Sigmoid colon (tissue), 7 donors: Measurements from ENCODE around the gene SDK1. TPM values are rescaled to one million over a fixed set of nuclear protein-coding genes. Genes with fewer than 3 reads are reported as not detected.

ENCODE experiments used
- DNase-seq: peaks from one replicate; pipeline ENCODE4 v3.0.0-alpha.2; 2019
- H3K27ac ChIP-seq, 4 donors: fragments of 200-600 bp; sonication (generic); one replicate each; pipeline ENCODE4 v1.5.1; 2016 to 2019; ENCODE audit warnings: mild to moderate bottlenecking in 1 of 4
- H3K27me3 ChIP-seq, 3 donors: fragments of 200-600 bp; sonication (generic); one replicate each; pipeline ENCODE4 v1.5.1; 2019; ENCODE audit warnings: mild to moderate bottlenecking in 1 of 3
- H3K36me3 ChIP-seq, 4 donors: fragments of 200-600 bp; sonication (generic); one replicate each; pipeline ENCODE4 v1.5.1; 2016 to 2019
- H3K4me1 ChIP-seq, 4 donors: fragments of 200-600 bp; sonication (generic); one replicate each; pipeline ENCODE4 v1.5.1; 2017 to 2019
- H3K4me3 ChIP-seq, 4 donors: fragments of 200-600 bp; sonication (generic); one replicate each; pipeline ENCODE4 v1.5.1; 2017 to 2019; ENCODE audit warnings: mild to moderate bottlenecking in 2 of 4, moderate library complexity in 1 of 4
- H3K9me3 ChIP-seq, 4 donors: fragments of 200-600 bp in 3 of 4; sonication (generic) in 3 of 4; one replicate each; pipeline versions ENCODE4 v1.5.1 to v1.6.1; 2013 to 2019
- EP300 ChIP-seq, 4 donors: sonication (generic); formaldehyde crosslinking; IDR thresholded peaks; one replicate each; pipeline ENCODE4 v1.6.1; 2017; ENCODE audit warnings: antibody characterized with exemption in 4 of 4
- POLR2A ChIP-seq, 2 donors: fragments of 450-650 bp; IDR thresholded peaks; one replicate each; pipeline ENCODE4 v1.6.1; 2016; ENCODE audit warnings: antibody characterized with exemption in 2 of 2, mild to moderate bottlenecking in 2 of 2, moderate library complexity in 2 of 2
- POLR2AphosphoS5 ChIP-seq, 4 donors: sonication (generic); formaldehyde crosslinking; IDR thresholded peaks; one replicate each; pipeline ENCODE4 v1.6.1; 2017; ENCODE audit warnings: antibody characterized with exemption in 4 of 4
- WGBS, 2 donors: extraction: QIAGEN DNeasy Blood & Tissue Kit; methylation state at CpG; one replicate each; pipeline ENCODE4 v1.1.7; 2013; 5-methylcytosine and 5-hydroxymethylcytosine counted together
- intact Hi-C: fragments of 100-400 bp; cut with DNase I; formaldehyde crosslinking; loops from one replicate; pipeline ENCODE4 v1.15.1; 2023
- polyA plus RNA-seq, 3 donors: library from polyadenylated mRNA; stranded (reverse); fragments of 200-250 nt; gene quantifications; one replicate each; pipeline ENCODE4 v1.2.3, GENCODE V29; 2013
- total RNA-seq, 4 donors: library from RNA; depleted of rRNA; stranded (reverse); fragments of >200 nt; gene quantifications; one replicate each; pipeline ENCODE4 v1.1.0, GENCODE V29; 2016
- TF ChIP-seq, protein P1 (sequence below), 4 experiments: fragments of 450-650 bp in 3 of 4; fragments of 200-600 bp in 1 of 4; IDR thresholded peaks; one replicate each; pipeline ENCODE4 v1.5.1; 2016 to 2019; ENCODE audit warnings: antibody characterized with exemption in 4 of 4, mild to moderate bottlenecking in 3 of 4, moderate library complexity in 2 of 4
- donor health status: healthy with polysubstance abuse.
- donor health status: Bipolar disorder and iron deficiency.
- donor health status: healthy.

SDK1 gene
- total and polyA plus RNA-seq, 7 donors: under 0.01 to 23.0 (median 10.0) TPM; not detected in 1

GRCh38 chr7:3732395-3733005 is 431.4 kb downstream of the SDK1 start:
- H3K36me3 ChIP-seq: no peaks in the 10 kb centered on the region
- WGBS, 2 donors: 91% methylated on average over 9 of the region's 9 CpGs
- H3K27ac ChIP-seq: peak overlapping the region in 1 of 4 donors; percentile 66
- H3K27me3 ChIP-seq: no peaks in the 10 kb centered on the region
- no peak overlapping the region for H3K4me3 ChIP-seq
- H3K4me1 ChIP-seq: peaks cover 0 to 17% (median 10%) of the 10 kb centered on the region in 4 donors
- H3K9me3 ChIP-seq: no peaks in the 10 kb centered on the region
- intact Hi-C loops: no loop called here
- DNase-seq: no peak
- TF ChIP-seq EP300 (IDR thresholded peaks at IDR 0.05) (no peak), POLR2AphosphoS5 (IDR thresholded peaks at IDR 0.05) (no peak), POLR2A (IDR thresholded peaks at IDR 0.05) (no peak)
- TF ChIP-seq, protein P1, sequence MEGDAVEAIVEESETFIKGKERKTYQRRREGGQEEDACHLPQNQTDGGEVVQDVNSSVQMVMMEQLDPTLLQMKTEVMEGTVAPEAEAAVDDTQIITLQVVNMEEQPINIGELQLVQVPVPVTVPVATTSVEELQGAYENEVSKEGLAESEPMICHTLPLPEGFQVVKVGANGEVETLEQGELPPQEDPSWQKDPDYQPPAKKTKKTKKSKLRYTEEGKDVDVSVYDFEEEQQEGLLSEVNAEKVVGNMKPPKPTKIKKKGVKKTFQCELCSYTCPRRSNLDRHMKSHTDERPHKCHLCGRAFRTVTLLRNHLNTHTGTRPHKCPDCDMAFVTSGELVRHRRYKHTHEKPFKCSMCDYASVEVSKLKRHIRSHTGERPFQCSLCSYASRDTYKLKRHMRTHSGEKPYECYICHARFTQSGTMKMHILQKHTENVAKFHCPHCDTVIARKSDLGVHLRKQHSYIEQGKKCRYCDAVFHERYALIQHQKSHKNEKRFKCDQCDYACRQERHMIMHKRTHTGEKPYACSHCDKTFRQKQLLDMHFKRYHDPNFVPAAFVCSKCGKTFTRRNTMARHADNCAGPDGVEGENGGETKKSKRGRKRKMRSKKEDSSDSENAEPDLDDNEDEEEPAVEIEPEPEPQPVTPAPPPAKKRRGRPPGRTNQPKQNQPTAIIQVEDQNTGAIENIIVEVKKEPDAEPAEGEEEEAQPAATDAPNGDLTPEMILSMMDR (IDR thresholded peaks at IDR 0.05): no peak

GRCh38 chr7:3733541-3734140 is 432.6 kb downstream of the SDK1 start:
- Histone ChIP-seq H3K27ac (peak overlapping the region in 3 of 4 donors; percentile 49 to 66 (median 60)), H3K36me3 (no peaks in the 10 kb centered on the region), H3K4me3 (no peak overlapping the region), H3K9me3 (no peaks in the 10 kb centered on the region), H3K27me3 (no peaks in the 10 kb centered on the region), H3K4me1 (peaks cover 0 to 17% (median 10%) of the 10 kb centered on the region in 4 donors)
- WGBS, 2 donors: 75 to 76% methylated on average over 11 of the region's 11 CpGs
- DNase-seq: no peak
- TF ChIP-seq POLR2A (IDR thresholded peaks at IDR 0.05) (no peak), EP300 (IDR thresholded peaks at IDR 0.05) (no peak), POLR2AphosphoS5 (IDR thresholded peaks at IDR 0.05) (no peak)
- TF ChIP-seq, protein P1 (IDR thresholded peaks at IDR 0.05): no peak
- intact Hi-C loops: no loop called here

DNA sequence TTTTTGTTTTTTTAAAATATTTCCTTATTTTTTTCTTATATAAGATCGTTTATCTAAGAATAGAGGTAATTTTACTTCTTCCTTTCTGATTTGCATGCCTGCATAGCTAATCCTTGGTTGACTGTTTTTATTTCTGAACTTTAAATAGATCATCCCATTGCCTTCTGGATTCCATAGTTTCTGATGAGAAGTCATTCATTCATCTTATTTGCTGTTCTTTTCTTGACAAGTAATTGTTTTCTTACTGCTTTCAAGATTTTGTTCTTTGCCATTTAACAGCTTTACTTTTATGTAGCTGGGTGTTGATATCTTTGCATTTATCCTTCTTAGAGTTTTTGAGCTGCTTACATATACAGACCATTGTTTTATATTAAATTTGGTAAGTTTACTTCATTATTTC is 437.9 kb downstream of the SDK1 start:
- intact Hi-C loops: no loop called here
- Histone ChIP-seq H3K36me3 (no peaks in the 10 kb centered on the region), H3K9me3 (no peaks in the 10 kb centered on the region), H3K4me1 (peaks cover 0 to 2% (median 1%) of the 10 kb centered on the region in 4 donors), H3K27ac (no peak overlapping the region), H3K4me3 (no peak overlapping the region), H3K27me3 (no peaks in the 10 kb centered on the region)
- WGBS, 2 donors: 85 to 89% methylated on average over 1 of the region's 1 CpG
- TF ChIP-seq EP300 (IDR thresholded peaks at IDR 0.05) (no peak), POLR2A (IDR thresholded peaks at IDR 0.05) (no peak), POLR2AphosphoS5 (IDR thresholded peaks at IDR 0.05) (no peak)
- TF ChIP-seq, protein P1 (IDR thresholded peaks at IDR 0.05): no peak
- DNase-seq: no peak

GRCh38 chr7:3739983-3740382 is 438.9 kb downstream of the SDK1 start:
- Histone ChIP-seq H3K4me3 (no peak overlapping the region), H3K4me1 (no peaks in the 10 kb centered on the region), H3K27ac (no peak overlapping the region), H3K9me3 (no peaks in the 10 kb centered on the region), H3K36me3 (no peaks in the 10 kb centered on the region), H3K27me3 (no peaks in the 10 kb centered on the region)
- no peak for DNase-seq
- 88 to 93% methylated on average over 2 of the region's 2 CpGs for WGBS, 2 donors
- intact Hi-C loops: no loop called here
- no peak for TF ChIP-seq POLR2AphosphoS5 (IDR thresholded peaks at IDR 0.05)
- TF ChIP-seq, protein P1 (IDR thresholded peaks at IDR 0.05): no peak
- TF ChIP-seq POLR2A (IDR thresholded peaks at IDR 0.05): no peak
- TF ChIP-seq EP300 (IDR thresholded peaks at IDR 0.05): no peak
